HG03196 (cell line): ENCODE measurements around the gene SENP1.

Source experiments
- ATAC-seq: cut with Tn5 transposase; IDR thresholded peaks from one replicate; pipeline ENCODE4 v1.9.1; 2021; ENCODE audit not compliant: unreplicated experiment

SENP1 gene

GRCh38 chr12:48037267-48037915 is 68.5 kb downstream of the SENP1 start:
- ATAC-seq: no peak

- no peak for ATAC-seq
These were observed 69.1 kb downstream of the SENP1 start for GRCh38 chr12:48036818-48037217.

GRCh38 chr12:48034835-48035805 is 70.8 kb downstream of the SENP1 start:
- ATAC-seq: no peak

DNA sequence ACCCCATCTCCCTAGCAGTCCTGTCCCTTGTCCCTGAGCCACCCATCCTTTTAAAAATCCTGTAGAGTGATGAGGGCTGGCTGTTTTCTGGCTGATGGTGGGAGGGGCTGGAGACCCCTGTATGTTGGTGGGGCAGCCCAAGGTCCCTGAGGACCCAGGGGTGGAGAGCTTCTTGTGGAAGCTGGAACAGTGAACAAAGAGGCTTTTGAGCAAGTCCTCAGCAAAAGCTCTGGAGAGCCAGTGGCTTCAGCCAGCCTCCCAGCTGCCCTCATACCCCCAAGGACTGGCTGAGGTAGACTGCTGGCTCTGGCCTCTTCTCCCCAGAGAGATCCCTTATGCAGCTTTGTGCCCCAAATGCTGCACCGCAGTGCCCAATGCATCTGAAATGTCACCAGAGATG is 72.4 kb downstream of the SENP1 start:
- no peak for ATAC-seq

GRCh38 chr12:48032597-48032996 is 73.3 kb downstream of the SENP1 start:
- ATAC-seq: no peak

DNA sequence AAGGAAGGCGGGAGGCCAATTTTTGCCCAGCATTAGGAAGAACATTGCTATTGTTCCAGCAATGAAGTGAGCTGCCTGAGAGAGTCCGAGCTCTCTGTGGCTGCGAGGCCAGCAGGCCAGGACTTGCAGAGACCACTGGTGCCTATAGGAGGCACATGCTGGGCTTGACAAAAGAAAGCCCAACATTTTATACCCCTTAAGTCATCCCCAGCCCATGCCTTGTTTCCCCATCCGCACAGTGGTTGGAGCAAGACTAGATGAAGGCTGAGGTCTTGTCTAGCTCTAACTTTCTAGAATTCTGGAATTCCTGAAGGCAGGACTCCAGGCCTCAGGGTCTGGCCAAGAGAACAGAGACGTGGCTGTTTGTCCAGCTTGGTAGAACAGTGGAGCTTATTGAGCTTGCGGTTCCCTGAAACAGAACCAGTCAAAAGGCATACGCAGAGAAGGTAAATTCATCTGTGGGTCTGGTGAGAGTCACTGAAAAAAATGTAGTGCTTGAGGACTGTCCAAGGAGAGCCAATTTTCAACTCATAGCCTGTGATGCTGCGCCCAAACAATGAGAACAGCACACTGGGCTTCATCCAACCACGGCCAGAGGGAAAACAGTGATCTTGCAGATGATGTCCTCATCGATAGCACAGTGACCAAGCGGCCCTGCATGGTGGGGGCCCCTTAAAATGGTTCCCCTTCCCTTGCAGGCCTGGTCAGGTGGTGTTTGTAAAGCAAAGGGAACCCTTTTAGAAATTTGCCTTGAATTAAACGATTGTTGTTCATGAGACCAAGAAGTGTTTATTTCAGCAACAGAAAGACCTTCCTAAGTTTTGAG is 74.5 kb downstream of the SENP1 start:
- no peak for ATAC-seq

- no peak for ATAC-seq
These were observed 75.7 kb downstream of the SENP1 start for GRCh38 chr12:48030173-48030650.

DNA sequence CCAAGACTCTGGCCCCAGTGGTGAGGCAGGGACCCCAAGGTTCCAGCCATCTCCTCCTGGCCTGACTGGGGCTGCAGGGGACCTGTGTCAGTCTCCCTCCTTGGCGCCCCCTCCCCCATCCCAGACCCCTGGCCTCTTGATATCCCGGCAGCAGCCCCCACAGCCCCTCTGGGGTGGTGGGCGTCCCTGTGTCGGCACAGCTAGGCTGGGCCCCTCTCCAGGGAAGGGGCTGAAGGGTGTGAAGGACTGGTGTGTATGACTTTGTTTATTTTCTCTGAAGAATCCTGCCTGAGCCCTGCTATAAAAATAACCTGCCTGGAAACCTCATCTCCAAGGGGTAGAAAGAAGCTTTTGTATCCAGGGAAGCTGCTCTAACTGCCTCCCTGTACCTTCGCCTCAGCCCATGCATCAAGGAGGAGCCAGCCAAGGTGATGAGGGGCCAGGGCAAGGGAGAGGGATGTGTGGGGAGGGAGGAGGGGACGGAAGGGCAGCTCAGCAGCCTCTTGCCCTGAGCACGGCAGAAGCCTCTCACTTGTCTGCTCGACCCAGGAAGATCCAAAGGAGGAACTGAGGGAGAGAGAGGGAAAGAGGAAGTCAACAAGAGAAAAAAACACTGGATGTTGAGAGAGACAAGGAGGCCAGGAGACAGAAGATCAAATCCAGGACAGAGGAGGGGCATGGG is 76.2 kb downstream of the SENP1 start:
- ATAC-seq: no peak

GRCh38 chr12:48028541-48029431 is 77.1 kb downstream of the SENP1 start:
- ATAC-seq: no peak

DNA sequence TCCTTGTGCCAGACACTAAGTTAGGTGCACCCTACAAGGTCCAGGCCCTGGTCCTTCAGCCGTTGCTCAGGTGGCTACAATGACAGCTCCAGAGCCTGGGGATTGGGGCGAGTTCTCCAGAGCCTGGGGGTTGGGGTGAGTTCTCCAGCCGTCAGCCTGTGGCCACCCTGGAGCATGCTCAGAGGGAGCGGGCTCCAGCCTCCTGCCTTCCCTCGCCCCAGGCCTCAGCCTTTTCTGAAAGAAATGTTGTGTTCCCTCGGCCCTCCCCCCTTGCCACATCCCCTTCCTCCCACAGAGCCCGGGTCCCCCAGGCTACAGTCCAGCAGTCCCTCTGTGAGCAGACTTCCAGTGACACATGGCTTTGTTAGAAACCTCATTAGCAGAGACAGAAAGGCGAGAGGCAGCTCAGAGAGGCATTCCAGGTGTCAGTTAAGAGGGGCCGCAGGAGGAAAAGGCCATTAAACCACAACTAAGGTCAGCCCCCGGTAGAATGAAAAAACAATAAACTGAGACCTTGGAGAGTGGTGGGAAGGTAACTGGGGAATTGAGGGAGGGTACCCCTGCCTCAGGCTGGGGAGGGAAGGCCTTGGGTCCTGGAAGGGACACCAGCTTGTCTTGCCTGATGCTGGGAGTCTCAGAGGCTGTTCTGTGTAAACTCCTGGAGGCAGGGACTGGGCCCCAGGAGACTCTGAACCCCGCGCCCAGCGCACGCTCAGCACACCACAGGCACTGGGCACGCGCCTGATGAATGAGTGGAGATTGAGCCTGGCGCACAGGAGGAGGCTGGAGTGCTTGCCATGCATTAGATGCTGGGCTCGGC is 78.5 kb downstream of the SENP1 start:
- no peak for ATAC-seq

DNA sequence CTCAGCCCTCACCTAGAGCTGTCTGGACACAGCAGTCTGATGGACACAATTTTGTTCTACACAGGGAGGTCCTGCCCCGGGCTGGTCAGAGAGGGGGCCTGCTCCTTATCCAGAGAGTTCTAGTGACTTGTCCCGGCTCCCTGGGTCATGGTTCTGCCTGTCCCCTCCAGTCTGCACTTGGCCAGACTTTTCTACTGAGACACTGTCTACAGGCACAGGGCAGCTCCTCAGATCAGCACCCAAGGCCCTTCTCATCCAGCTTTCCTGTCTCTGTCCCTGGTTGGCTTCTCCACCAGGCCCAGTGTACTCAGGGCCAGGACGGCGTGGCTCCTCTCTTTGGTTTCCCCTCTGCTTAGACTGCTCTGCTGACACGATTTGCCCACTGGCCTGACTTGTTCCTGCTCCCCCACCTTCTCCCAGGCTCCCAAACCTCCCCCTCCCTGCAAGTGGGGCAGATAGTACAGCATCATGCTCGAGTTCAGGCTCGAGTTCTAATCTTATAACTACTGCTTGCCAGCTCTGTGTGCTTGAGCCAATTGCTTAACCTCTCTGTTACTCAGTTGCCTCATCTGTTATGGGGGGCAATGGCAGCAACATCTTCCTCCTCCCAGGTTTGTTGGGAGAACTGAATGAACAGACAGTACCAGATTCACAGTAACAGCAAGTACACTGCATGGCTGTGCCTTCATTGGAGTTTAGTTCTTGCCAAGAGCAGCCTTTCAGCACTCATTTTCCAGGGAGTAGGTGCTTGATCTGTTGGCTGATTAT is 79.6 kb downstream of the SENP1 start:
- ATAC-seq: no peak

DNA sequence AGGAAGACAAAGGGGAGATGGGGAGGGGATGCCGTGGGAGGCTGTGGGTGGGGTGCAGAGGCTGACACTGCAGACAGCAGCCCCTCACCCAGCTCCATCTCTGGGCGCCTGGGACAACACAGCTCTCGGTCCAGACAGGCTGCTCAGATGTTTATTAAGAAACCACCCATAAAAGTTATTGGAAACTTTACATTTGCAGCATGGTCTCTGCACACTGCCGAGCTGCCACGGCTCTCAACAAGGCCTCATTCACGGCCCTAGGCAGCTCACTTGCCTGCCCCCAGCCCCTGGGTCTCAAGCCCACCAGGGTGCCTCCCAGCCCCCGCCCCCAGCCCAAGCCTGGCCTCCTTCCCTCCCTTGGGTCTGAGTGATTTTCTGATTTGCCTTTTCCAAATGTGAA is 80.6 kb downstream of the SENP1 start:
- no peak for ATAC-seq

DNA sequence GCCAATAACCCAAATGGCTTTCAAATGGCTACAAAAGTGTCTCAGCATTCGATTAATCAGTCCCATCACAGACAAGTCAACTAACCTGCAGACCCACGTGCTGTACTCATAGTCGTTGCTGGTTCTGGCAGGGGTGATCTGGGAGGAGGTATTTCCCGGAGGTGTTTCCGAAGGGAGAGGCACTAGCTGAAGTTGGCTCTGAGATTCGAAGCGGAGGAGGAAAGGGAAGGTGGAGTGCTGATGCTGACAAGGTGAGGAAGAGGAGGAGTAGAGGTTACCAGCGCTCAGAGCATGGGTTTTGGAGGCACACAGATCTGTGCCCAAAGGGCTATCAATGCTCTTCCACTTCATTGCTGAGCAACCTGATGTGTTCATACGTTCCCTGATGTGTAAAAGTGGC is 81.1 kb downstream of the SENP1 start:
- no peak for ATAC-seq

DNA sequence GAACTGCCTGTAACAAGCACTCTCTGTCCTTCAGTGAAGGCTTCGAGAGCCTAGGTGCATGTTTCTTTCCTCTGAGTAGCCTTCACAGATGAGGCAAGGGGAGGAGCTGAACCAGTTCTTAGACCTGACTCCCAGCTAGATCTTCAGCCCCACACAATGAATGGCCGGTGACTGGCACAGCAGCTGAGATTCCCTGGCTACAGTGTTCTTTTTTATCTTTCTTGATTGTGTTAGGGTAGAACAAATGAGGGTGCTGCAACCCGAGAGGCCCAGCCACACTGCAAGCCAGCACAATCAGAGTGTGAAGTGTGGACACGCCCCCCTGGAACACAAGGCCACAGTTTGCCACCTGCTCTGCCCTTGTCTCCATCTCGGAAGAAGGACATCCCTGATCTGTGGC is 82.5 kb downstream of the SENP1 start:
- no peak for ATAC-seq

DNA sequence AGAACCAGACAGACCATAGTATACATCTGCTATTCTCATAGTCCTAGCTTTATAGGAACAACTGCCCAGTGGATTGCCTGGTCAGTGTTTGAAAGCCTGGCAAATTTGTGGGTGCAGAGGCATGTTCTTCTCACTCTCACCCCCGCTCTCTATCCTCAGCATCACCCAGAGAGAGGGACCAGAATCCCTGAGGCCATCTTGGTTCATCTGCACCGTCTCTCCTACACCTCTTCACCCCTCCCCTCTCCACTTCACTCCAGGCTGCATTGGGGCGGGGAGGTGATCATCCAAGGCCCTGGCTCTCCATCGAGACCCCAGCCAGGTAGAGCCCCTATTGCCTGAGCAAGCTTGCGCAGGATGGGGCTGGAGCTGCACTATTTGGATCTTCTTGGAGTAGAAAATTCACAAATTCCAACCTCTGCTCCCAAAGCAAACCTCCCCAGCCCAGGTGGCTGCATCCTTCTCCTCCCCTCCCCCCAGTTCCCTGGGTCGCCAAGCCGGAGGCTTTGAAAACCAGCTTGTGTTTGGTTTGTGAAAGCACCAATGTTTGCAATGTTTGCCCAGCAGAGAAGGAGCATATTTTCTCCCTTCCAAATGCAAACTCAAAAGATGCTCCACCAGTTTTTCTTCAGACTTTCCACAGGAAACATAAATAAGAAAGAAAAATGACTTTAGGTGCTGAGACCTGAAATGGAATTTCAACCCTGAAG is 83.0 kb downstream of the SENP1 start:
- ATAC-seq: no peak

DNA sequence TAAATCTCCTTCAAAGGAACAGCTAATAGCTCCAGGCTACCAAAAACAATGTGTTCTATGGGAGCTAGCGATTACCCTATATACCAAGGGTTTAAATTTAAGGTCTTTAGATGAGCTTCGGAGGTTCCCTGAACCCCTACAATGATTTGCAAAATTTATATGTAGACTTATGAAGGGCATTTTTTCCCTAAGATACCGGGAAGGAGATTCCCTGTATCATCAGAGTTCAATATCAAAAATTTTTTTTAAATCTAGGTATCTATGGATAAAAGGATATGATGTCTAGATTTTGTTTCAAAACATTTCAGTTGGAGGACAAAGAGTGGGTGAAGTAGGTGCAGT is 83.7 kb downstream of the SENP1 start:
- ATAC-seq: no peak

GRCh38 chr12:48021485-48022179 is 84.2 kb downstream of the SENP1 start:
- no peak for ATAC-seq
